ENCODE results near the gene FHIP1A.

DNA sequence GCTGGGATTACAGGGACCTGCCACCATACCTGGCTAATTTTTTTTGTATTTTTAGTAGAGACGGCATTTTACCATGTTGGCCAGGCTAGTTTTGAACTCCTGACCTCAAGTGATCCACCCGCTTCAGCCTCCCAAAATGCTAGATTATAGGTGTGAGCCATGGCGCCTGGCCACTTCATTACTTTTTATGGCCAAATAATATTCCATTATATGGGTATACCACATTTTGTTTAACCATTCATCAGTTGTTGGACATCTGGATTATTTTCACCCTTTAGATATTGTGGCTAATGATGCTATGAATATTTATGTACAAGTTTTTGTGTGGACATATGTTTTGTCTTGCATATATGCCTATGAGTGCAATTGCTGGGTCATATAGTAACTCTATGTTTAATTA lies 8.6 kb upstream of the FHIP1A start:
- no peak for TF ChIP-seq RXRA (IDR thresholded peaks at IDR 0.05)
- TF ChIP-seq, protein P1, sequence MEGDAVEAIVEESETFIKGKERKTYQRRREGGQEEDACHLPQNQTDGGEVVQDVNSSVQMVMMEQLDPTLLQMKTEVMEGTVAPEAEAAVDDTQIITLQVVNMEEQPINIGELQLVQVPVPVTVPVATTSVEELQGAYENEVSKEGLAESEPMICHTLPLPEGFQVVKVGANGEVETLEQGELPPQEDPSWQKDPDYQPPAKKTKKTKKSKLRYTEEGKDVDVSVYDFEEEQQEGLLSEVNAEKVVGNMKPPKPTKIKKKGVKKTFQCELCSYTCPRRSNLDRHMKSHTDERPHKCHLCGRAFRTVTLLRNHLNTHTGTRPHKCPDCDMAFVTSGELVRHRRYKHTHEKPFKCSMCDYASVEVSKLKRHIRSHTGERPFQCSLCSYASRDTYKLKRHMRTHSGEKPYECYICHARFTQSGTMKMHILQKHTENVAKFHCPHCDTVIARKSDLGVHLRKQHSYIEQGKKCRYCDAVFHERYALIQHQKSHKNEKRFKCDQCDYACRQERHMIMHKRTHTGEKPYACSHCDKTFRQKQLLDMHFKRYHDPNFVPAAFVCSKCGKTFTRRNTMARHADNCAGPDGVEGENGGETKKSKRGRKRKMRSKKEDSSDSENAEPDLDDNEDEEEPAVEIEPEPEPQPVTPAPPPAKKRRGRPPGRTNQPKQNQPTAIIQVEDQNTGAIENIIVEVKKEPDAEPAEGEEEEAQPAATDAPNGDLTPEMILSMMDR (IDR thresholded peaks at IDR 0.05; ENCODE audit: low read depth, low read length, missing input control), result no peak
- TF ChIP-seq, protein P2, sequence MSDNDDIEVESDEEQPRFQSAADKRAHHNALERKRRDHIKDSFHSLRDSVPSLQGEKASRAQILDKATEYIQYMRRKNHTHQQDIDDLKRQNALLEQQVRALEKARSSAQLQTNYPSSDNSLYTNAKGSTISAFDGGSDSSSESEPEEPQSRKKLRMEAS (IDR thresholded peaks at IDR 0.05), result no peak
- TF ChIP-seq, protein P3, sequence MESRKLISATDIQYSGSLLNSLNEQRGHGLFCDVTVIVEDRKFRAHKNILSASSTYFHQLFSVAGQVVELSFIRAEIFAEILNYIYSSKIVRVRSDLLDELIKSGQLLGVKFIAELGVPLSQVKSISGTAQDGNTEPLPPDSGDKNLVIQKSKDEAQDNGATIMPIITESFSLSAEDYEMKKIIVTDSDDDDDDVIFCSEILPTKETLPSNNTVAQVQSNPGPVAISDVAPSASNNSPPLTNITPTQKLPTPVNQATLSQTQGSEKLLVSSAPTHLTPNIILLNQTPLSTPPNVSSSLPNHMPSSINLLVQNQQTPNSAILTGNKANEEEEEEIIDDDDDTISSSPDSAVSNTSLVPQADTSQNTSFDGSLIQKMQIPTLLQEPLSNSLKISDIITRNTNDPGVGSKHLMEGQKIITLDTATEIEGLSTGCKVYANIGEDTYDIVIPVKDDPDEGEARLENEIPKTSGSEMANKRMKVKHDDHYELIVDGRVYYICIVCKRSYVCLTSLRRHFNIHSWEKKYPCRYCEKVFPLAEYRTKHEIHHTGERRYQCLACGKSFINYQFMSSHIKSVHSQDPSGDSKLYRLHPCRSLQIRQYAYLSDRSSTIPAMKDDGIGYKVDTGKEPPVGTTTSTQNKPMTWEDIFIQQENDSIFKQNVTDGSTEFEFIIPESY (IDR thresholded peaks at IDR 0.05), result no peak
- no peak for TF ChIP-seq SP1 (IDR thresholded peaks at IDR 0.05)
- no peak for TF ChIP-seq YY1 (IDR thresholded peaks at IDR 0.05)
- no peak for TF ChIP-seq RAD21 (IDR thresholded peaks at IDR 0.05)
- TF ChIP-seq TAF1 (conservative IDR thresholded peaks at IDR 0.05), result no peak
- no peak for TF ChIP-seq JUND (IDR thresholded peaks at IDR 0.05)
- no peak for TF ChIP-seq GABPA (IDR thresholded peaks at IDR 0.05 in 1 of 2, conservative IDR thresholded peaks at IDR 0.05 in 1 of 2)
- TF ChIP-seq, protein P4, sequence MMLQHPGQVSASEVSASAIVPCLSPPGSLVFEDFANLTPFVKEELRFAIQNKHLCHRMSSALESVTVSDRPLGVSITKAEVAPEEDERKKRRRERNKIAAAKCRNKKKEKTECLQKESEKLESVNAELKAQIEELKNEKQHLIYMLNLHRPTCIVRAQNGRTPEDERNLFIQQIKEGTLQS (IDR thresholded peaks at IDR 0.05), result no peak
- TF ChIP-seq, protein P5, sequence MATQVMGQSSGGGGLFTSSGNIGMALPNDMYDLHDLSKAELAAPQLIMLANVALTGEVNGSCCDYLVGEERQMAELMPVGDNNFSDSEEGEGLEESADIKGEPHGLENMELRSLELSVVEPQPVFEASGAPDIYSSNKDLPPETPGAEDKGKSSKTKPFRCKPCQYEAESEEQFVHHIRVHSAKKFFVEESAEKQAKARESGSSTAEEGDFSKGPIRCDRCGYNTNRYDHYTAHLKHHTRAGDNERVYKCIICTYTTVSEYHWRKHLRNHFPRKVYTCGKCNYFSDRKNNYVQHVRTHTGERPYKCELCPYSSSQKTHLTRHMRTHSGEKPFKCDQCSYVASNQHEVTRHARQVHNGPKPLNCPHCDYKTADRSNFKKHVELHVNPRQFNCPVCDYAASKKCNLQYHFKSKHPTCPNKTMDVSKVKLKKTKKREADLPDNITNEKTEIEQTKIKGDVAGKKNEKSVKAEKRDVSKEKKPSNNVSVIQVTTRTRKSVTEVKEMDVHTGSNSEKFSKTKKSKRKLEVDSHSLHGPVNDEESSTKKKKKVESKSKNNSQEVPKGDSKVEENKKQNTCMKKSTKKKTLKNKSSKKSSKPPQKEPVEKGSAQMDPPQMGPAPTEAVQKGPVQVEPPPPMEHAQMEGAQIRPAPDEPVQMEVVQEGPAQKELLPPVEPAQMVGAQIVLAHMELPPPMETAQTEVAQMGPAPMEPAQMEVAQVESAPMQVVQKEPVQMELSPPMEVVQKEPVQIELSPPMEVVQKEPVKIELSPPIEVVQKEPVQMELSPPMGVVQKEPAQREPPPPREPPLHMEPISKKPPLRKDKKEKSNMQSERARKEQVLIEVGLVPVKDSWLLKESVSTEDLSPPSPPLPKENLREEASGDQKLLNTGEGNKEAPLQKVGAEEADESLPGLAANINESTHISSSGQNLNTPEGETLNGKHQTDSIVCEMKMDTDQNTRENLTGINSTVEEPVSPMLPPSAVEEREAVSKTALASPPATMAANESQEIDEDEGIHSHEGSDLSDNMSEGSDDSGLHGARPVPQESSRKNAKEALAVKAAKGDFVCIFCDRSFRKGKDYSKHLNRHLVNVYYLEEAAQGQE (IDR thresholded peaks at IDR 0.05), result no peak
